Cardiac fibroblast (primary cell): ENCODE data around the gene SELENOO.

ENCODE experiments used
- DNase-seq, 2 donors: peaks; one replicate each; pipeline versions ENCODE4 v3.0.0 to v3.0.0-alpha.2; 2010; ENCODE audit warnings: low read depth in 2 of 2
- H3K4me3 ChIP-seq, 2 donors: replicated peaks in 1 of 2; 1 replicate in 1 of 2; 2 replicates in 1 of 2; pipeline ENCODE4 v1.5.1; 2011; ENCODE audit warnings: low read depth in 2 of 2, low read length in 2 of 2, mild to moderate bottlenecking in 2 of 2, moderate library complexity in 1 of 2
- CTCF ChIP-seq: IDR thresholded peaks from one replicate; pipeline ENCODE4 v1.5.1; 2011; ENCODE audit warnings: low read depth, mild to moderate bottlenecking, low read length, inconsistent platforms

Gene SELENOO

DNA sequence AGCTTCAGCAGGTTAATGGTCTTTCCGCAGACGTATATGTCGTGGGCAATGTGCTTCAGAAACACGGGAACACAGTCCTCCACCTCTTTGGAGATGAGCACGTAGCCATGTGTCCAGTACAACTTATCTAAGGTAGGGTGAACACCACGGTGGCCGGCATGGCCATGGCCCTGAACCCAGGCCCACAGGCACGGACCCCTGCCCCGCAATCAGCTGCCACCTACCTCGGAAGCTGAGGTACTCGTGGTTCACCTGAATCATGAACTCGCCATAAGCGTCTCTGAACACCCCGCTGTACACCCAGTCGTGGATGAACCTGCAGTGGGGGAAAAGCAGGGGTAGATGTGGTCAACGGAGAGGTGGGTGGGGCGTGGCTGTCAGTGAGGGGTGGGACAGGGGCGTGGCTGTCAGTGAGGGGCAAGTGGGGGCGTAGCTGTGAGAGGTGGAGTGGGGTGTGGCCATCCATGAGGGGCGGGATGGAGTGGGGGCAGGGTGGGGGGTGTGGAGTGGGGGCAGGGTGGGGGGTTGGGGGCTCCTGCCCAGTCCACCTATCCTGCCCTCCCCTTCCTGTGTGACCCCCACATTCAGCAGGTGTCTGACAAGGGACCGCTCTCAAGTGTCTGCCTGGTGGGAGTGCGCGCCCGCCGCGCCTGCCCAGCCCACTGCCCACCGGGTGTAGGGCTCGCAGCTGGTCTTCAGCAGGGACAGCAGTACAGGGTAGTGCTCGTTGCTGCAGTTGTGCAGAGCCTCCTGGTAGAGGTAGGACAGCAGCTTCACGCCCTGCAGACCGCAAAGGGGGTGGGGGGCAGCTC, 25.5 kb downstream of the SELENOO start:
- TF ChIP-seq CTCF, result no peak
- no peak overlapping the region for H3K4me3 ChIP-seq
- no peak for DNase-seq

DNA sequence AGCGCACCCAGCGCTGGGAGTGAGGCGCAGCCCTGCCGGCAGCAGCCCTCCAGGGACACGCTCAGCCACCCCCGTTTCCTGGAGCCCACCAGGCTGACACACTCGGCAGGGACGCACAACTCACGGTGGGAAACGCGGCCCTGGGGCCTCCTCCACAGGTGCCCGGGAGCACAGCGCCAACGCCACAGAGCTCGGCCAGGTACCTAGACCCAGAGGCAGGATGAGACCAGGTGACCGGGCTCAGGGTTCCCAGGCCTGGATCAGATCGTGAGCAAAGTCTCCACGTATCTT, 26.0 kb downstream of the SELENOO start:
- no peak for TF ChIP-seq CTCF
- no peak overlapping the region for H3K4me3 ChIP-seq
- DNase-seq, result no peak

GRCh38 chr22:50227579-50228215, 26.9 kb downstream of the SELENOO start:
- no peak overlapping the region for H3K4me3 ChIP-seq
- DNase-seq, result no peak
- no peak for TF ChIP-seq CTCF

DNA sequence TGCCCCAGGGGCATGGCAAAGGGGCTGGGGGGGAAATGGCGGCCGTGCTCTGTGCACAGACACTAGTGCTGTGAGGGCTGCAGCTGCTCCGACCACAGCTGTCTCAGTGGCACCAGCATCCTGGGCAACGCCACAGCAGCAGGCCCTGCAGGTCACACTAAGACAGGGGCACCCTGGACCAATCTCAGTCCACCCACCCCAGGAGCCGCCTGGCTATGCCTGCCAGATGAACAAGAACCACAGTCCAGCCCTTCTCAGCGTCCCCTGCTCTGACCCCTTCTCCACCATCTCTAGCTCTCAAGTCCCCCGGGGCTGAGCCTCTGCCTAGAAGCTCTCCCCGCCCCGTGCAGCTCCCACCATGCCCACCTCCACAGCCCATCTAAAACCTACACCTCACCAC, 27.6 kb downstream of the SELENOO start:
- H3K4me3 ChIP-seq, result no peak overlapping the region
- TF ChIP-seq CTCF, result no peak
- no peak for DNase-seq

- no peak overlapping the region for H3K4me3 ChIP-seq
- no peak for TF ChIP-seq CTCF
- no peak for DNase-seq
Measured at GRCh38 chr22:50229370-50229769, 28.6 kb downstream of the SELENOO start.

GRCh38 chr22:50232481-50233151, 31.8 kb downstream of the SELENOO start:
- DNase-seq, result no peak
- no peak overlapping the region for H3K4me3 ChIP-seq
- no peak for TF ChIP-seq CTCF
